T-cell (primary cell): ENCODE results near the gene DNAAF5. TPM values are rescaled to one million over a fixed set of nuclear protein-coding genes. Genes with fewer than 3 reads are reported as not detected.

Experiments
- ATAC-seq, 4 experiments: fragments of 200-7000 bp in 3 of 4; fragments of 150-1000 bp in 1 of 4; cut with Tn5 transposase; replicated peaks in 1 of 4; 1 replicate in 3 of 4; 2 replicates in 1 of 4; pipeline ENCODE4 v1.10.0; 2021; ENCODE audit warnings: moderate library complexity in 3 of 4, mild to moderate bottlenecking in 2 of 4, moderate number of reproducible peaks in 1 of 4
- CTCF ChIA-PET, 2 donors: fragments of 300-600 bp; sonication (Branson Sonifier 250); formaldehyde crosslinking; loops; one replicate each; lab custom pipeline; 2022; ENCODE audit warnings: antibody characterized with exemption in 2 of 2; lab: Charles Lee
- POLR2A ChIA-PET, 2 donors: fragments of 300-600 bp; sonication (Branson Sonifier 250); formaldehyde crosslinking; loops; one replicate each; lab custom pipeline; 2022; ENCODE audit warnings: antibody characterized with exemption in 2 of 2; lab: Charles Lee
- DNase-seq, 35 experiments: peaks; one replicate each; pipeline versions ENCODE4 v3.0.0 to v3.0.0-alpha.2; 2013 to 2023
- H3K27ac ChIP-seq: one replicate; pipeline ENCODE4 v1.5.1; 2013; ENCODE audit warnings: low read length
- H3K27me3 ChIP-seq, 2 experiments: replicated peaks in 1 of 2; 1 replicate in 1 of 2; 2 replicates in 1 of 2; pipeline versions ENCODE4 v1.6.1 to v1.7.0; 2013; ENCODE audit warnings: low read length in 1 of 2, mixed read lengths in 1 of 2; ENCODE audit not compliant: control insufficient read depth in 2 of 2, insufficient read depth in 2 of 2; ENCODE audit errors: extremely low read depth in 1 of 2
- H3K36me3 ChIP-seq, 2 donors: 1 replicate in 1 of 2; 2 replicates in 1 of 2; pipeline versions ENCODE4 v1.6.1 to v1.7.0; 2013; ENCODE audit warnings: low read length in 1 of 2; ENCODE audit not compliant: control insufficient read depth in 2 of 2, insufficient read depth in 1 of 2; ENCODE audit errors: extremely low read depth in 1 of 2
- H3K4me1 ChIP-seq, 2 experiments: 1 replicate in 1 of 2; 2 replicates in 1 of 2; pipeline versions ENCODE4 v1.6.1 to v1.7.0; 2013; ENCODE audit warnings: low read length in 2 of 2, mixed read lengths in 1 of 2; ENCODE audit not compliant: insufficient read depth in 2 of 2, control insufficient read depth in 1 of 2; ENCODE audit errors: extremely low read depth in 1 of 2
- H3K4me3 ChIP-seq, 2 donors: 1 replicate in 1 of 2; 2 replicates in 1 of 2; pipeline versions ENCODE4 v1.5.1 to v1.7.0; 2013; ENCODE audit warnings: mild to moderate bottlenecking in 2 of 2, low read length in 1 of 2, moderate library complexity in 1 of 2; ENCODE audit not compliant: control insufficient read depth in 1 of 2; ENCODE audit errors: extremely low read depth in 1 of 2
- H3K9me3 ChIP-seq: 2 replicates; pipeline ENCODE4 v1.7.0; 2013
- H3K27ac Mint-ChIP-seq, 2 donors: one replicate each; pipeline ENCODE4 v1.8.0; 2020 to 2021; ENCODE audit warnings: mild to moderate bottlenecking in 2 of 2, mixed read lengths in 2 of 2
- H3K27me3 Mint-ChIP-seq, 2 donors: one replicate each; pipeline ENCODE4 v1.8.0; 2021 to 2022; ENCODE audit warnings: mixed read lengths in 2 of 2
- H3K36me3 Mint-ChIP-seq: one replicate; pipeline ENCODE4 v1.8.0; 2021; ENCODE audit warnings: mixed read lengths
- H3K4me1 Mint-ChIP-seq, 3 donors: one replicate each; pipeline ENCODE4 v1.8.0; 2020 to 2022; ENCODE audit warnings: mixed read lengths in 3 of 3, mild to moderate bottlenecking in 1 of 3
- H3K4me3 Mint-ChIP-seq, 3 donors: one replicate each; pipeline ENCODE4 v1.8.0; 2020 to 2022; ENCODE audit warnings: mild to moderate bottlenecking in 3 of 3, mixed read lengths in 3 of 3, moderate library complexity in 3 of 3
- H3K9me3 Mint-ChIP-seq, 3 donors: one replicate each; pipeline ENCODE4 v1.8.0; 2020 to 2022; ENCODE audit warnings: mixed read lengths in 3 of 3
- WGBS: methylation state at CpG from one replicate; pipeline ENCODE4 v1.1.5; 2013; ENCODE audit warnings: missing lambda C conversion rate; ENCODE audit not compliant: insufficient coverage; 5-methylcytosine and 5-hydroxymethylcytosine counted together
- total RNA-seq, 35 experiments: library from RNA in 6 of 35; stranded (reverse) in 6 of 35; fragments of 120-200 nt in 1 of 35; gene quantifications; one replicate each; pipeline versions ENCODE4 v1.2.1 to v1.2.4 and lab custom pipeline; 2013 to 2026

DNAAF5 gene
- total RNA-seq, 5 donors from 2014 or later (not counting 1 experiment from before 2014, with no cell fraction given): 12.8 to 21.4 (median 17.1) TPM

DNA sequence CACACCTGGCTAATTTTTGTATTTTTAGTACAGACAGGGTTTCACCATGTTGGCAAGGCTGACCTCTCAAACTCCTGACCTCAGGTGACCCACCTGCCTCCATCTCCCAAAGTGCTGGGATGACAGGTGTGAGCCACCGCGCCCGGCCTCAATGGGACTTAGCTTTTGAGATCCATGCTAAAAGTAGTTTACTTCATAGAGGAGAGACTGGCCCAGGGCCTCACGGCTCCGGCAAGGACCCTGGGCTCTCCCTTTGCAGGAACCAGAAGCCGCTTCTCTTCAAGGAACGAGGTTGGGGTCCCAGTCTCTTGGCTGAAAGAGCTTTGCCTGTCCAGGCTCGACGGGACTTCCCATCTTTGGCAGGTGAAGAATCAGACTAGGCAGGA, 30.1 kb upstream of the DNAAF5 start:
- Mint-ChIP-seq H3K36me3 (peaks cover 21% of the 10 kb centered on the region), H3K4me3 (no peak overlapping the region), H3K27me3 (no peaks in the 10 kb centered on the region), H3K9me3 (no peaks in the 10 kb centered on the region), H3K4me1 (peaks cover 0 to 12% (median 0%) of the 10 kb centered on the region in 3 donors), H3K27ac (no peak overlapping the region)
- ChIA-PET CTCF (no interaction called here), POLR2A (no interaction called here)
- H3K9me3 ChIP-seq: no peaks in the 10 kb centered on the region
- H3K4me1 ChIP-seq: no peaks in the 10 kb centered on the region
- no peak for DNase-seq
- no peak for ATAC-seq
- H3K27ac ChIP-seq: no peak overlapping the region
- 99% methylated on average over 6 of the region's 9 CpGs for WGBS
- no peaks in the 10 kb centered on the region for H3K27me3 ChIP-seq
- peaks cover 10 to 15% of the 10 kb centered on the region in 2 donors for H3K36me3 ChIP-seq
- H3K4me3 ChIP-seq: no peak overlapping the region

- no peaks in the 10 kb centered on the region for H3K9me3 Mint-ChIP-seq
- peaks cover 20% of the 10 kb centered on the region for H3K36me3 Mint-ChIP-seq
- ChIA-PET POLR2A (no interaction called here), CTCF (no interaction called here)
- Histone ChIP-seq H3K9me3 (no peaks in the 10 kb centered on the region), H3K27me3 (no peaks in the 10 kb centered on the region), H3K4me1 (no peaks in the 10 kb centered on the region), H3K27ac (no peak overlapping the region), H3K36me3 (peaks cover 10 to 15% of the 10 kb centered on the region in 2 donors), H3K4me3 (no peak overlapping the region)
- DNase-seq: no peak
- H3K4me1 Mint-ChIP-seq: peaks cover 0 to 14% (median 0%) of the 10 kb centered on the region in 3 donors
- H3K4me3 Mint-ChIP-seq: no peak overlapping the region
- no peaks in the 10 kb centered on the region for H3K27me3 Mint-ChIP-seq
- 95% methylated on average over 29 of the region's 29 CpGs for WGBS
- H3K27ac Mint-ChIP-seq: no peak overlapping the region
- ATAC-seq: no peak
Observed at GRCh38 chr7:696812-697551, 29.5 kb upstream of the DNAAF5 start.

DNA sequence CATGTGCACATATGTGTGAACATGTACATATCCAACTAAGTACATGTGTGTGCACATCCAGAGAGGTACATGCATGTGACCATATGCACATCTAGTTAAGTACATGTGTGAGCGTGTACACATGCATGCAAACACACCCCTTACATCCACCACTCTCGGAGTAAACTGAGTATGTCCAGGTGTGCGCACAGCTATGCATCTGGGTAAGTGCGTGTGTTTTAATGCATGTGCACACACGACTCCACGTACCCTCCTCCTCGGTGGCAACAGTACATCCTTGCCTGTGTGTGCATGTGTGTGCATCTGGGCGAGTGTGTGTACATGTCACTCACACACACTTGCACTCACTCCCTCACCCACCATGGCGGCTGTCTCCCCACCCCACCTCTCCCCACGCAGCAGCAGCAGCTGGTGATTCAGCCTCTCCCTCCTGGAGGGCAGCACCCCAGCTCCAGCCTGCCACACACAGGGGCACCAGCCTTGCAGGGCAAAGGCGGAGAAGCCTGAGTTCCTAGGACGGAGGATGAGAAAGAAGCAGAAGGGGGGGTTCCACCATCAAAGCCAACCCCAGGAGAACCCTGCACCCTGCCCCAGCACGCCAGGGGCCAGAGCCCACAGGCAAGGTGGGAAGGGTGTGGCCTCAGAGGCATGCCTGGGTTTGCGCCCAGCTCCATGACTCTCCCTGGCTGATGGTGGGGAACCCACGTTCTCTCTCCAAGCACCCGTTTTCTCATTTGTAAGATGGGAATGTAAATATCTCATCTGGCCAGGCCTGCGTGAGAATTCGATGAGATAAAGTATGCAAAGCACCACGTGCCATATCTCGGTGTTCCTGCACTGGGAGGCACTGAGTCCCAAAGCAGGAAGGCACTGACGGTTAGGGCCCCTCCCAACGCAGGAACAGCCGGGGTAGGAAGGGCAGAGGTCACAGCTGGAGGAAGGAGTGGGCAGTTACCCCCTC, 27.7 kb upstream of the DNAAF5 start:
- no peaks in the 10 kb centered on the region for H3K9me3 ChIP-seq
- H3K36me3 ChIP-seq: peaks cover 10 to 15% of the 10 kb centered on the region in 2 donors
- ATAC-seq (no peak), DNase-seq (no peak)
- H3K27ac ChIP-seq: no peak overlapping the region
- peaks cover 0 to 14% (median 0%) of the 10 kb centered on the region in 3 donors for H3K4me1 Mint-ChIP-seq
- WGBS: 97% methylated on average over 12 of the region's 23 CpGs
- no peak overlapping the region for H3K4me3 Mint-ChIP-seq
- no peak overlapping the region for H3K27ac Mint-ChIP-seq
- ChIA-PET POLR2A (no interaction called here), CTCF (no interaction called here)
- no peak overlapping the region for H3K4me3 ChIP-seq
- no peaks in the 10 kb centered on the region for H3K4me1 ChIP-seq
- H3K36me3 Mint-ChIP-seq: peaks cover 17% of the 10 kb centered on the region
- H3K27me3 Mint-ChIP-seq: no peaks in the 10 kb centered on the region
- no peaks in the 10 kb centered on the region for H3K27me3 ChIP-seq
- peaks cover 5 to 8% (median 8%) of the 10 kb centered on the region in 3 donors for H3K9me3 Mint-ChIP-seq

DNA sequence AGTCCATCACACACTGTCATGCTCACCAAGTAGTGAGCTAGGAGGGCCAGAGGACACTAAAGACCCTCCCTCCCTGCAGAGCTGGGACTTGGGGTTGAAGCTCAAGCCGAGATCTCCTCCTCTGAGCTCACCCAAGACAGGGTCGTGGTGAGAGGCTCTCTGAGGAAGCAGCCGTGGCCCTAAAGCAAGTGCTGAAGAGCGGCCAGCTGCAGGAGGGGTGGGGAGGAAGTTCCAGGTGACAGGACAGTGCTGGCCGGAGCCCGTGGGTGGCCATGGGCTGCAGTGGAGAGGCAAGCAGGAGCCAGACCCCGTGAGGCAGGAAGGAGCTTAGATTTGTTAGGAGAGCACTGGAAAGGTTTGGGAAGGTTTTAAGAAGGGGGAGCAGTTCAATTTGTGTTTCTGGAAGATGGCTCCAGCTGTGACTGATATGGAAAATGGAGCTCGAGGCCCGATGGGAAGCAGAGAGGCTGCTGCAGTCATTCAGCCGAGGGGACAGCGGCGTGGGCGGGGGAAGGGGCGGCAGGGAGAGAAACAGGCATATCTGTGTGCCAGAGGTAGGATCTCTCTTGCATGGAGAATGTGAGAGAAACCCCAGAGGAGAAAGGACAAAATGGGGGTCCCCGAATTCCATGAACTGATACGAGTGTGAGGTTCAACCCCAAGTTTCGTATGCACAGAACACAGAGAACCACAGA, 26.9 kb upstream of the DNAAF5 start:
- H3K27ac ChIP-seq: no peak overlapping the region
- H3K9me3 Mint-ChIP-seq: peaks cover 5 to 8% (median 8%) of the 10 kb centered on the region in 3 donors
- WGBS: 93% methylated on average over 17 of the region's 17 CpGs
- no peak overlapping the region for H3K4me3 ChIP-seq
- H3K27me3 ChIP-seq: no peaks in the 10 kb centered on the region
- no peak overlapping the region for H3K4me3 Mint-ChIP-seq
- POLR2A ChIA-PET: no interaction called here
- ATAC-seq (no peak), DNase-seq (no peak)
- CTCF ChIA-PET: no interaction called here
- H3K9me3 ChIP-seq: no peaks in the 10 kb centered on the region
- peaks cover 22% of the 10 kb centered on the region for H3K36me3 Mint-ChIP-seq
- H3K27me3 Mint-ChIP-seq: no peaks in the 10 kb centered on the region
- H3K4me1 Mint-ChIP-seq: peaks cover 0 to 14% (median 0%) of the 10 kb centered on the region in 3 donors
- H3K4me1 ChIP-seq: no peaks in the 10 kb centered on the region
- H3K27ac Mint-ChIP-seq: no peak overlapping the region
- H3K36me3 ChIP-seq: peaks cover 10 to 15% of the 10 kb centered on the region in 2 donors

- no peak overlapping the region for H3K27ac ChIP-seq
- H3K4me3 Mint-ChIP-seq: no peak overlapping the region
- CTCF ChIA-PET: no interaction called here
Observed at GRCh38 chr7:701086-701671, 25.3 kb upstream of the DNAAF5 start.

More at GRCh38 chr7:701086-701671, 25.3 kb upstream of the DNAAF5 start:
- no peak overlapping the region for H3K27ac Mint-ChIP-seq
- POLR2A ChIA-PET: no interaction called here
- DNase-seq (no peak), ATAC-seq (no peak)
- peaks cover 5 to 8% (median 8%) of the 10 kb centered on the region in 3 donors for H3K9me3 Mint-ChIP-seq
- no peaks in the 10 kb centered on the region for H3K4me1 ChIP-seq
- H3K27me3 Mint-ChIP-seq: no peaks in the 10 kb centered on the region
- no peaks in the 10 kb centered on the region for H3K9me3 ChIP-seq
- H3K36me3 ChIP-seq: peaks cover 6 to 15% of the 10 kb centered on the region in 2 donors
- H3K4me3 ChIP-seq: no peak overlapping the region
- no peaks in the 10 kb centered on the region for H3K27me3 ChIP-seq
- H3K4me1 Mint-ChIP-seq: peaks cover 0 to 14% (median 0%) of the 10 kb centered on the region in 3 donors
- WGBS: 100% methylated on average over 1 of the region's 4 CpGs
- H3K36me3 Mint-ChIP-seq: peaks cover 22% of the 10 kb centered on the region
